HCT116 (cell line): ENCODE results near the gene SH3BP1. TPM values are rescaled to one million over a fixed set of nuclear protein-coding genes. Genes with fewer than 3 reads are reported as not detected.
A peak's percentile ranks its signal among the peaks of the same experiment; 100 is the strongest.

Experiments used
- ATAC-seq: fragments of 200-7000 bp; cut with Tn5 transposase; 2 replicates; pipeline ENCODE4 v1.9.1; 2020; ENCODE audit warnings: mild to moderate bottlenecking, moderate library complexity
- BruUV-seq: library from RNA; stranded (reverse); fragments of 400-500 nt; replicated peaks from 2 replicates; lab custom pipeline; 2021; lab: Mats Ljungman, UMichigan
- CTCF ChIA-PET: fragments of 300-600 bp; sonication (Branson Sonifier 250); formaldehyde crosslinking; loops from one replicate; lab custom pipeline; 2021; ENCODE audit warnings: antibody characterized with exemption; lab: Charles Lee
- POLR2A ChIA-PET: fragments of 300-600, 350-600 bp; sonication (Branson Sonifier 250); formaldehyde crosslinking; loops from one replicate; lab custom pipeline; 2021; ENCODE audit warnings: antibody characterized with exemption; lab: Charles Lee
- RAD21 ChIA-PET, 2 experiments: fragments of 300-600 bp; sonication (Branson Sonifier 250); formaldehyde crosslinking; loops; one replicate each; lab custom pipeline; 2023; ENCODE audit warnings: low total read pairs in 2 of 2; ENCODE audit not compliant: uncharacterized antibody in 2 of 2, unreplicated experiment in 2 of 2, low non-redundant PET in 1 of 2; lab: Charles Lee
- DNase-seq: peaks from one replicate; pipeline ENCODE4 v3.0.0-alpha.2; 2010; ENCODE audit warnings: low read depth, low spot score
- H2AFZ ChIP-seq: fragments of 200-600 bp; shearing (Covaris generic), sonication (generic); 2 replicates; pipeline ENCODE4 v1.6.1; 2017; ENCODE audit warnings: low read depth, mixed run types, mixed read lengths, antibody characterized with exemption, low read length; ENCODE audit not compliant: poor library complexity, severe bottlenecking
- H3K27ac ChIP-seq: 2 replicates; pipeline ENCODE4 v1.5.1; 2012; ENCODE audit warnings: low read depth, low read length
- H3K27me3 ChIP-seq: fragments of 200-600 bp; sonication (generic); 2 replicates; pipeline ENCODE4 v1.6.1; 2016; ENCODE audit warnings: mixed run types, low read length, mixed read lengths; ENCODE audit not compliant: insufficient read depth
- H3K36me3 ChIP-seq, 2 experiments: fragments of 200-500 bp in 1 of 2; fragments of 200-600 bp in 1 of 2; sonication (Bioruptor generic) in 1 of 2; sonication (generic) in 1 of 2; 2 replicates each; pipeline versions ENCODE4 v1.5.1 to v1.6.1; 2014 to 2016; ENCODE audit warnings: low read length in 2 of 2, inconsistent platforms in 1 of 2, mixed read lengths in 1 of 2, mixed run types in 1 of 2; ENCODE audit not compliant: insufficient read depth in 2 of 2, control insufficient read depth in 1 of 2
- H3K4me1 ChIP-seq, 2 experiments: fragments of 200-600 bp in 1 of 2; sonication (generic) in 1 of 2; 2 replicates each; pipeline versions ENCODE4 v1.5.1 to v1.6.1; 2012 to 2017; ENCODE audit warnings: low read length in 2 of 2, inconsistent platforms in 1 of 2, mild to moderate bottlenecking in 1 of 2, mixed read lengths in 1 of 2, mixed run types in 1 of 2, moderate library complexity in 1 of 2; ENCODE audit not compliant: insufficient read depth in 2 of 2, control insufficient read depth in 1 of 2
- H3K4me2 ChIP-seq: fragments of 200-600 bp; sonication (generic); 2 replicates; pipeline ENCODE4 v1.6.1; 2017; ENCODE audit warnings: mixed run types, low read length, mixed read lengths
- H3K4me3 ChIP-seq, 2 experiments: fragments of 200-600 bp in 1 of 2; sonication (generic) in 1 of 2; replicated peaks in 1 of 2; 2 replicates each; pipeline ENCODE4 v1.5.1; 2011 to 2016; ENCODE audit warnings: low read length in 2 of 2, control low read depth in 1 of 2, low read depth in 1 of 2, mild to moderate bottlenecking in 1 of 2, mixed read lengths in 1 of 2, mixed run types in 1 of 2
- H3K79me2 ChIP-seq: fragments of 200-600 bp; sonication (generic); 2 replicates; pipeline ENCODE4 v1.6.1; 2017; ENCODE audit warnings: mild to moderate bottlenecking, mixed run types, low read length, moderate library complexity, mixed read lengths; ENCODE audit not compliant: insufficient read depth
- H3K9ac ChIP-seq: fragments of 200-600 bp; sonication (generic); 2 replicates; pipeline ENCODE4 v1.6.1; 2016; ENCODE audit warnings: low read length, mixed read lengths
- H3K9me2 ChIP-seq: fragments of 200-600 bp; sonication (generic), shearing (Covaris generic); 2 replicates; pipeline ENCODE4 v1.6.1; 2017; ENCODE audit warnings: mixed run types, mild to moderate bottlenecking, moderate library complexity; ENCODE audit not compliant: insufficient read depth
- H3K9me3 ChIP-seq, 2 experiments: fragments of 200-500 bp in 1 of 2; fragments of 200-600 bp in 1 of 2; sonication (Bioruptor generic) in 1 of 2; sonication (generic) in 1 of 2; 2 replicates each; pipeline ENCODE4 v1.6.1; 2014 to 2017; ENCODE audit warnings: low read length in 2 of 2, mixed read lengths in 2 of 2, inconsistent platforms in 1 of 2, low read depth in 1 of 2, mild to moderate bottlenecking in 1 of 2, mixed run types in 1 of 2, moderate library complexity in 1 of 2; ENCODE audit not compliant: control insufficient read depth in 1 of 2, insufficient read depth in 1 of 2
- H4K20me1 ChIP-seq: fragments of 200-600 bp; sonication (generic), shearing (Covaris generic); 2 replicates; pipeline ENCODE4 v1.6.1; 2017; ENCODE audit warnings: mixed run types, mild to moderate bottlenecking, moderate library complexity; ENCODE audit not compliant: insufficient read depth
- CEBPB ChIP-seq: IDR thresholded peaks from 2 replicates; pipeline ENCODE4 v1.6.1; 2012; ENCODE audit warnings: low read depth
- JUND ChIP-seq: IDR thresholded peaks from 2 replicates; pipeline ENCODE4 v1.6.1; 2012
- SIN3A ChIP-seq: IDR thresholded peaks from 2 replicates; pipeline ENCODE4 v1.6.1; 2012; ENCODE audit warnings: low read depth
- SP1 ChIP-seq: IDR thresholded peaks from 2 replicates; pipeline ENCODE4 v1.6.1; 2012; ENCODE audit warnings: low read depth
- TCF7L2 ChIP-seq: IDR thresholded peaks from 2 replicates; pipeline ENCODE4 v1.7.0; 2011; ENCODE audit warnings: borderline replicate concordance, inconsistent platforms; ENCODE audit not compliant: insufficient read depth, insufficient read length; ENCODE audit errors: extremely low read depth
- intact Hi-C: fragments of 100-400 bp; cut with micrococcal nuclease; formaldehyde crosslinking; loops from 2 replicates; pipeline ENCODE4 v1.10.0; 2022
- total RNA-seq: library from RNA; stranded (reverse); gene quantifications from one replicate; pipeline ENCODE4 v1.2.1, GENCODE V29; 2021; ENCODE audit not compliant: unreplicated experiment
- TF ChIP-seq, protein P1 (sequence below): IDR thresholded peaks from 2 replicates; pipeline ENCODE4 v1.6.1; 2012; ENCODE audit warnings: low read depth

Gene SH3BP1
- total RNA-seq, 1 experiment from 2014 or later = 48.4 TPM

DNA sequence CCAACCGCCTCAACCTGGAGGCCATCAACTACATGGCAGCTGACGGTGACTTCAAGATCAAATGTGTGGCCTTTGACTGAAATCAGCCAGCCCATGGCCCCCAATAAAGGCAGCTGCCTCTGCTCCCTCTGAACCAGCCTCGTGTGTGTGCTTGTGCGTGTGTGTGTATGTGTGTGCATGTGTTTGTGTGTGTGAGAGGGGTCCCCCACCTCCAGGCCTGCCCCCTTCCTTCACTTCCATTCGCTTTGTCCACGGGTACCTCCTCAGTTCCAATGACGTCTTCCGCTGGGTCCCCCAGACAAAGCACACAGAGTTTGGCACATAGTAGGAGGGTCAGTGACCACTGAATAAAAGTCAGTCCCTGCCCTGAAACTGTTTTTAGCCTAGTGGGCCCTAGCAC lies 40.2 kb downstream of the SH3BP1 start:
- H3K79me2 ChIP-seq = peaks cover 13% of the 10 kb centered on the region; the same call in 1 of the 2 replicates
- H3K9ac ChIP-seq = no peak overlapping the region
- BruUV-seq = no TSS peak
- POLR2A ChIA-PET = interaction anchor here (0.6 to 2.6 kb wide), 5 partner anchors 9 to 359 kb away, joined by 3 to 6 read pairs (median 5); no protein-coding TSS in a partner anchor
- intact Hi-C loops = loop anchor here (2.0 kb wide), 2 partner anchors 37 to 141 kb away; no protein-coding TSS in a partner anchor
- no peak overlapping the region for H3K4me2 ChIP-seq
- peaks cover 19 to 67% of the 10 kb centered on the region in 2 experiments for H3K4me1 ChIP-seq
- H3K4me3 ChIP-seq = no peak overlapping the region
- RAD21 ChIA-PET = no interaction called here
- peaks cover 5 to 11% of the 10 kb centered on the region in 2 experiments; a peak in 3 of 4 replicates for H3K36me3 ChIP-seq
- no peak for DNase-seq
- CTCF ChIA-PET = interaction anchor here (2.6 kb wide), 1 partner anchor 22 kb away, joined by 12 read pairs; the partner anchor contains the start of gene PDXP
- H3K27ac ChIP-seq = peak overlapping the region; percentile 8; the same call in 1 of the 2 replicates
- no peaks in the 10 kb centered on the region for H3K9me3 ChIP-seq
- no peak for TF ChIP-seq CEBPB
- no peak for TF ChIP-seq JUND
- TF ChIP-seq TCF7L2 = no peak
- TF ChIP-seq, protein P1, sequence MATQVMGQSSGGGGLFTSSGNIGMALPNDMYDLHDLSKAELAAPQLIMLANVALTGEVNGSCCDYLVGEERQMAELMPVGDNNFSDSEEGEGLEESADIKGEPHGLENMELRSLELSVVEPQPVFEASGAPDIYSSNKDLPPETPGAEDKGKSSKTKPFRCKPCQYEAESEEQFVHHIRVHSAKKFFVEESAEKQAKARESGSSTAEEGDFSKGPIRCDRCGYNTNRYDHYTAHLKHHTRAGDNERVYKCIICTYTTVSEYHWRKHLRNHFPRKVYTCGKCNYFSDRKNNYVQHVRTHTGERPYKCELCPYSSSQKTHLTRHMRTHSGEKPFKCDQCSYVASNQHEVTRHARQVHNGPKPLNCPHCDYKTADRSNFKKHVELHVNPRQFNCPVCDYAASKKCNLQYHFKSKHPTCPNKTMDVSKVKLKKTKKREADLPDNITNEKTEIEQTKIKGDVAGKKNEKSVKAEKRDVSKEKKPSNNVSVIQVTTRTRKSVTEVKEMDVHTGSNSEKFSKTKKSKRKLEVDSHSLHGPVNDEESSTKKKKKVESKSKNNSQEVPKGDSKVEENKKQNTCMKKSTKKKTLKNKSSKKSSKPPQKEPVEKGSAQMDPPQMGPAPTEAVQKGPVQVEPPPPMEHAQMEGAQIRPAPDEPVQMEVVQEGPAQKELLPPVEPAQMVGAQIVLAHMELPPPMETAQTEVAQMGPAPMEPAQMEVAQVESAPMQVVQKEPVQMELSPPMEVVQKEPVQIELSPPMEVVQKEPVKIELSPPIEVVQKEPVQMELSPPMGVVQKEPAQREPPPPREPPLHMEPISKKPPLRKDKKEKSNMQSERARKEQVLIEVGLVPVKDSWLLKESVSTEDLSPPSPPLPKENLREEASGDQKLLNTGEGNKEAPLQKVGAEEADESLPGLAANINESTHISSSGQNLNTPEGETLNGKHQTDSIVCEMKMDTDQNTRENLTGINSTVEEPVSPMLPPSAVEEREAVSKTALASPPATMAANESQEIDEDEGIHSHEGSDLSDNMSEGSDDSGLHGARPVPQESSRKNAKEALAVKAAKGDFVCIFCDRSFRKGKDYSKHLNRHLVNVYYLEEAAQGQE = no peak
- no peak for TF ChIP-seq SIN3A
- TF ChIP-seq SP1 = no peak
- no peak for ATAC-seq
- H4K20me1 ChIP-seq = no peaks in the 10 kb centered on the region
- H3K9me2 ChIP-seq = no peaks in the 10 kb centered on the region
- no peak overlapping the region for H2AFZ ChIP-seq
- H3K27me3 ChIP-seq = no peaks in the 10 kb centered on the region
